HG03175 (cell line): ENCODE results near the gene KCNK4.
A peak's percentile ranks its signal among the peaks of the same experiment; 100 is the strongest.

Experiments
- ATAC-seq: cut with Tn5 transposase; IDR thresholded peaks from one replicate; pipeline ENCODE4 v1.9.1; 2021; ENCODE audit warnings: mild to moderate bottlenecking, moderate library complexity; ENCODE audit not compliant: unreplicated experiment

Gene KCNK4

DNA sequence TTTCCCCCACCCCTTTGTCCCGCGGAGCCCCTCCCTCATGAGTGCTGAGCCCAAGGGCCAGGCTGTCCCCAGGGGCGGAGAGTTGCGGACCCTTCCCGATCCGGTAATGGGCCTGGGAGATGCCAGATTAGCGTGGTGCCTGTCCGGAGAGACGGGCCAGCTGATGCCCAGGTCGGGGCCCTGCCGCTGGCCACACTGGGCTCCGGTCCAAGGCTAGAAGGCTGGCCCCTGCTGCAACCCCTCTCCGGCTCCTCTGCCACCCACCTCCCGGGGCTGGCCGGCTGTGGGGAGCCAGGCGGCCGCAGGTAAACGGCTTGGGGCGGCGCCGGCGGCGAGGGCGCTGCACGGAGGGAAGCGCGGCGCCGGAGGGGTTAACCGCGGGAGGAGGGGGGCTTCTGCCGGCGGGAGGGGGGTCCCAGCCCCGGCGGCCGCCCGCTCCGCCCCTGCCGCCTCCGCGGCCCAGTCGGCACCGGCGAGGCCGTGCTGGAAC lies at the start of gene KCNK4:
TSS of gene KCNK4 (plus strand) at position 41 of the 490 bp plus-strand sequence. CDS start 1,717 bp downstream, outside the sequence.
- no peak for ATAC-seq

DNA sequence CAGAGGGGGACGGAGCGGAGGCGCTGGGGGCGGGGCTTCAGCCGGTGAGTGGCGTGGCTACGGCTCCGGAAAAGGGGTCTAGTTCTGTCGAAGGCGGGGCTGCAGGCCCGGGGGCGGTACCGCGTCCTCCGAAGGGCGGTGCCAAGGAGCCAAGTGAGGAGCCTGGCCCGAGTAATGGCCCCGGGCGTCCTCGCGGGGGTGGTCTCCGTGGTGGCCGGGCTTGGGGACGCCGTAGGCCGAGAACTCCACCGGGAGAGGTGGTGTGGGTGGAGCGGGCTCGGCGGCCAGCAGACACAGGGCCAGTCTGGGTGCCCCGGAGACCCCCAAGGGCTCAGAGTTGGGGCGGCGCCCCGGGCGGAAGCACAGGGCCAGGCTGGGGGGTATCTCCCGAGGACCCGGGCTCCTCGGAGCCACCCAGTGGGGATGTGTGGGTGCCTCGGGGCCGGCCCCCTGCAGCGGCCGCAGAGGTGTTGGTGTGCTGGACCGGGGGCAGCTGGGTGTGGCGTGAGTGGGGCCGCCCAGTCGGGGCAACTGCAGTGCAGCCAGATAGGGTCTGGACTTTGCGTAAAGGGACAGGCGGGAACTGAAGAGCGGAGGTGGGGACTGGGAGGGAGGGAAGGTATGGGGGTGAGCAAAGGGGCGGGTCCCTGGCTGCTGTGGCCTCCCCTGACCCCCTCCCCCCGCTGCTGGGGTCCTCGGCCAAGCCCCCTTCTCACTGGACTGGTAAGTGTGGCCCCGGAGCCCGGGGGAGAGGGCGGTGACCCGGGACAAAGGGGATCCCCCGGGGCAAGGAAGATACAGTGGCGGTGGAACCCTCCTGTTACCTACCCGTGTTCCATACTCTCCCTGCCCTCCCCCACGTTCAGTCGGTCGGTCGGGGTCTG lies 49.4 kb upstream of the KCNK4 start:
- ATAC-seq: peak; percentile 4

DNA sequence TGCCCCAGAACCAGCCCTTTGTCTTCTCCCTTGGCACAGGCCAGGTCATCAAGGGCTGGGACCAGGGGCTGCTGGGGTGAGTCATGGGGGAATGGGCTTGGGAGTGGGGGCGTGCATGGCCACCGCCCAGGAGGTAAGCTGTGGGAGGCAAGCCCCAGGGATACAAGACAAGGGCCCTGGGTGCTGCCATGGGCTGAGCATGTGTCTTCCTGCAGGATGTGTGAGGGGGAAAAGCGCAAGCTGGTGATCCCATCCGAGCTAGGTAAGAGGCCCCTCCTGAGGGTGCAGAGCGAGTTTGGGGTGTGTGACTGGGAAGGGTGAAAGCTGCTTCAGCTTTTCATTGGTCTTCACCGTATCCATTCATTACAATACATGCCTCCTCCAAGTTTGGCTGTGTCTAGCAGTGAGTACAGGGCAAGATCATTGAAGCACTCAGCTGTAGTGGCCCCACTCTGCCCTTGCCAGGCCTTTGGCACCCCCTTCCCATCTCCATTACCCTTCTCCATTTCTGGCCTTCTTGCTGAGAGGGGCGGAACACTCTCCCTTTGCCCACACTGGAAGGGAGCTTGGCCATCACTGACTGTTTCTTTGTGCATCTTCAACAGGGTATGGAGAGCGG lies 47.8 kb upstream of the KCNK4 start:
- no peak for ATAC-seq

DNA sequence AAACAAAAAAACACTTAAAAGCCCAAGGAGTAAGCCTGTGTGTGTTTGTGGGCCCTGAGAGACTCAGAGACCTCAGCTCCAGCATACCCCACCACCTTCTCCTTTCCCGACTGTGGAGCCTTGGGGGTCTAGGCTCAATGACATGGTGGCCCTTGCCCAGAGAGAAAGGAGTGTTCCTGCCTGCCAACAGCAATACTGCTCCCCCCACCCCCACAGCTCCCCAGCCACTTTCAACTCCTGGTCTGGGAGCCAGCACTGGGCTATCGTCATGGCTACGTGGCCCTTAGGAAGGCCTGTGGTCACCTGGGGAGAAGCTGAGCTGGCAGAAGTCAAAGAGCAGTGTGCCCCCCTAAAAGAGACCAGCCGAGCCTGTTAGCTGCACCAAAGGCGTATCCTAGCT lies 47.0 kb upstream of the KCNK4 start:
- no peak for ATAC-seq

DNA sequence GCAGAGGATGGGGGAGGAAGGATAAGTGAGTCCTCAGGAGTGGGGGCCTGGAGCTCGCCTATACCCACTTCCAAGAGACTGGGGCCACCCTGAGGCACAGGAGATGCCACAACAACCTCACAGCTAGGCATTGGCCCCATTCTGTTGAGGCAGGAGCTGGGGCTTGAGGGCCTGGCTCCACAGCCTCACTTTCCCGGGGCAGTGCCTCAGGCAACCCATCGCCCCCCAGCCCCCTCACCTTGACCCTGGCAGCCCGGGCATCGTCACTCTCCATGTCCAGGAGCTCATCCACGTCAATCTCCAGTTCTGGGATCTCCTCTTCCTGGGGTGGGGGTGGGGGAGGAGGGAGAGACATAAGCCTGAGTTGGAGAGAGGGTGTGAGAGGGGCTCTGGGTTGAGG lies 46.1 kb upstream of the KCNK4 start:
- no peak for ATAC-seq

DNA sequence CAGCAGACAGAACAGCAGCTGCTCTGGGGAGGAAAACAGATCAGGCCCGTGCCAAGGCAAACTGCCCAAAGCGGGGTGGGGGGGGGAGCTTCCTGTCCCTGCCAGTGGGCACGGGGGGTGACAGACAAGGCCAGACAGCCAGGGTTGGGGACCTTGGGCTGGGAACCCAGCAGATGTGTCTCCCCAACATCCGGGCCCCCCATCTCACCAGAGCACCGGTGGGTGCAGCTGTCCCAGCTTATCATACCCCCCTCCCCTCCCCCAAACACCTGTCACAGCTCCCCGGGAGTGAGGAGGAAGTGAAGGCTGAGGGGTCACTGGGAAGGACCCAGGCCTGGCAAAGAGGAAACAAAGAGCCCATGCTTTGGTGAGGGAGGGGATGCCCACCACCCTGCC lies 45.7 kb upstream of the KCNK4 start:
- no peak for ATAC-seq

DNA sequence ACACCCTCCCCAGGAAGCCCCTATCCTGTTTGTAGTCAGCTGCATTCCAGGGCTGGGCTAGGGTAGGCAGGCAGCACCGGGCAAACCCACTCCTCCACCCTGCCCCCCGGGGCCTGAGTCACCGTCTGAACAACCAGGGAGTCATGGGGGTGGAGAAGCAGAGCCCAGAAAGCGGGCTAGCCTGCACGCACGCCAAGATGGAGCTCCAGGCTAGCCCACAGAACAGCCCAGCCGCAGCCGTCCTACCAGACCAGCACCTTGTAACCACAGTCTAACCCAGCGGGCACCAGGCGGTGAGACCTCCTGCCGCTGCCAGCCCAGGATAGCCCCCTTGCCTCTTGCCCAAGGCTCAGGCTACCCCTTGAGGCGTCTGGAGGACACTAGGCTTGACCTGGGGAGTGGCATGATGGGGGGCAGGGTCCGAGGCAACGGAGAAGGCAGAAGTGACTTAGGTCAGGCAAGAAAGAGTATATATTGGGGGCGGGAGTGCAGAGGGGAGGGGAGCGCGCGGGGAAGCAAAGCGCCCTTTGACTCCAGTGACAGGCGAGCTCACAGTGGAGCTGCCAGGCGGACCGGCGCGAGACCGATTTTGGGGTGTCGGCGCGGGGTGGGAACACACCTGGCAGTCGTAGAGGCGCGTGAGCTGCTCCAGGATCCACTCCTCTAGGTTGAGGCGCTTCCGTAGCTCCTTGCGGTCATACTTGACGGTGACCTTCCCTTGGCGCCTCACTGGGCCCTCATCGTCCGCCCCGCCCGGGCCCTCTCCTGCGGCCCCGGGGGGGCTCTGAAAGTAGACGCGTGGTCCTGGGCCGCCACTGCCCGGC lies 45.1 kb upstream of the KCNK4 start:
- ATAC-seq: no peak

DNA sequence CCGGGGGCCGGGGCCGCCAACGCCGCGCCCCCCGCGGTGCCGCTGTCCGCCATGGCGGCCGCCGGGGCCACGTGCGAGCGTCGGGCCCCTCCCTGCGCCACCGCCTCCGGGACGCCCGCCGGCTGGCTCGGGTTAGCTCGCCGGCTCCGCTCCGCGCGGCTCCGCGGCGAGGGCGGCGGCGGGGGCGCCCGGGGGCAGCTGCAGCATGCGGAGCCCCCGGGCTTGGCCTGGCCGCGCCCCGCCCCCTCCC lies 44.6 kb upstream of the KCNK4 start:
- ATAC-seq: peak; percentile 9

DNA sequence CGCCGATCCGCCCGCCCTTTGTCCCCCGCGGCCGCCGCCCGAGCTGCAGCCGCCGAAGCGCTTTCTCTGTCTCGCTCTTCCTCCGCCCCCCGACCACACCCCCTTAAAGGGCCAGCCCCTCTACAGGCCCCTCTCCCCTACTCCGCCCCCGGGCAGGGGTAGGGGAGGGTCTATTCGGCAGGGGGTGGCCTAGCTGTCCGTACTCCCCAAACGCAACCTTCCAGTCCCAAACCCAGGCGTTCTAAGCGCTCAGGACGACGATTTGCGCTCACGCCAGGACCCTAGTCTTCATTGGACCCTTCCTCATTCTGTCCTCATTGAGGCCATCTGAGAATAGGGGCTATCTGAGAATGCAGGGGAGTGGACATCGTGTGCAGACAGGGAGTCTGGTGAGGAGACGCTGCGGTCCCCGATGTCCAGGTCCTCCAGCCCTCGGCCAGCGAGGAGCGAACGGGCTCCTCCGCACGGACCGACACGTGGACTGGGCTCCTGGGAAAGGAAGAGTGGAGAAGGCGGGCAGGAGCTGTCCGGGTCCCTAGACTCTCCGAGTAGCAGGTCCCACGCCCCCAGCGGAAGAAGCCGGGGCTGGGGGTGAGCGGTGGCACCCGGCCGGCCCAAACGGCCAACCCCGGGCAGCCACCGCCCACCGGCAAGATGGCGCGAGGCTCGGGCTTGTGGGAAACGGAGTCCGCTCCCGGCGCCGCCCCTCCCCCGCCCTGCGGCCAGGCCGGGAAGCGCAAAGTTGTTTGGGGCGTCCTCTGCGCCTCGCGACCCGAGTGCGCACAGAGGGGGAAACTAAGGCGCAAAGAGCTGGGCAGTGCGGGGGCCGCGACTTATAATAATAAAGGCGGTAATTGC lies 44.0 kb upstream of the KCNK4 start, which contains the start of gene PPP1R14B:
TSS of gene PPP1R14B (minus strand) at position 73 of the 858 bp plus-strand sequence. CDS start 270 bp downstream, outside the sequence.
- ATAC-seq: peak; percentile 35

DNA sequence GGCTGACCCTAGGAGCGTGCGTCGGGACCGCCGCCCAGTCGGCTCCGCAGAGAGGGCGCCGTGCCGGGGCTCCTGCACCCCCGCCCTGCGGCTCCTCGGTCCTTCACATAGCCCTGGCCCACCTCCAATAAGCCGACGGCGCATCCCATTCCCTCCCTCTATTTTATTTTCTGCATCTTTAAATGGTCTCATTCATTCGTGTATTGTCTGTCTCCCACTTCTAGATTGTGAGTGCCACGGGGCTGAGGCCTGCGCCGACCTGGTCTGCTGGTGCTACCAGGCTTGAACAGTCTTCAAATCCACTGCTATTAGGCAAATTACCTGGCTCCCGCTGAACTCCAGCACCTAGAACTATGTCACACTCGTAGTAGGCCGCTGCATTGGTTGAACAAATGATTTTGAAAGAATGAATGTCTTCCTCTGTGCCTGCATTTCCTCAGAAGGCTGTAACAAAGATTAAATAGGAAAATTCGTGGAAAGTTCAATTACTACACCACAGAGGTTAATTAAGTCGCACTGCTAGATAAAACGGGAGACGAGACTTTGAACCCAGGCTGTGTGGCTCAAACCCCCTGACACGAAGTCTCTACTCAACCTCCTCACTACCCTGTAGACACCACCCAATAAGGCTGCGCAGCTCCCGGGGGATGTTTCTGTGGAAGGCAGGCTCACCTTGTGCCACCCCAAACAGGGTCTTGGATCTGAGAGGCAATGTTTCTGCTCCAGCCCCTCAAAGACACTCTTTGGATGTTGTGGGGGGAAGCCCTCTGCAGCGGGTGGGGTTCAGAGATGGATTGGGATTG lies 43.2 kb upstream of the KCNK4 start:
- ATAC-seq: no peak

DNA sequence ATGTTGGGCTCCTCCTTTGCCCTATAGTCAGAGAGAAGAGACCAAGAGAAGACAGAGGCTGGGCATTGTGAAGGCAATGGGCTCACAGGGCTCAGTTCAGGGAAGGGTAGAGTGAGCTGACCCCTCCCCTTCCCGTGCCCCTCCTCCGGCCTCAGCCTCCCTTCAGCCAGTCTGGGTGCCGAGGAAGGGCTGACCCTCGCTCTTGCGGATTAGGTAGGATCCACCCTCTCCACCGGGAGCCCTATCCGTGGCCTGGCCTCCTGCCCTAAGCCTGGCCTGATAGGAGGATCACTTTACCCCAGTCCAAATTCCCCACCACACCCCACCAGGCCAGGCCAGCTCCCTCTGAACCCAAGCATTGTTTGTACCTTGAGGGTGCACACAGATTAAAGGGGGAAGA lies 42.5 kb upstream of the KCNK4 start:
- no peak for ATAC-seq

DNA sequence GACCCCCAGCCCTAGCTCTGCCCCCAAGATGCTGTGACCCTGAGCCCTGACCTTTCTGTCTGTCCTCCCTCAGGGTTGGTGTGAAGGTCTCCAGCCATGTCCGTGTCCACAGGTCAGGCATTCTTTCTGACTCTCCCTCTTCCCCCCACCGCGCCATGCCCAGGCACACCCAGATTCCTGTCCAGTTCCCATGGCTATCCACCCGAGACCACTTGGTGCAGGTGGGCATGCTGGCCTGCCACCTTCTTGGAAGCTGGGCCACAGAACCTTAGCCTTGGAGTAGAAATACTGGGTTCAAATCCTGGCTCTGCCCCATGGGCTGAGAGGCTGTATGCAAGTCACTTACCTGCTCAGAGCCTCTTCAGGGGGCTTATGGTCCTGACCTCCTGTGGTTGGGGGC lies 42.1 kb upstream of the KCNK4 start:
- no peak for ATAC-seq

DNA sequence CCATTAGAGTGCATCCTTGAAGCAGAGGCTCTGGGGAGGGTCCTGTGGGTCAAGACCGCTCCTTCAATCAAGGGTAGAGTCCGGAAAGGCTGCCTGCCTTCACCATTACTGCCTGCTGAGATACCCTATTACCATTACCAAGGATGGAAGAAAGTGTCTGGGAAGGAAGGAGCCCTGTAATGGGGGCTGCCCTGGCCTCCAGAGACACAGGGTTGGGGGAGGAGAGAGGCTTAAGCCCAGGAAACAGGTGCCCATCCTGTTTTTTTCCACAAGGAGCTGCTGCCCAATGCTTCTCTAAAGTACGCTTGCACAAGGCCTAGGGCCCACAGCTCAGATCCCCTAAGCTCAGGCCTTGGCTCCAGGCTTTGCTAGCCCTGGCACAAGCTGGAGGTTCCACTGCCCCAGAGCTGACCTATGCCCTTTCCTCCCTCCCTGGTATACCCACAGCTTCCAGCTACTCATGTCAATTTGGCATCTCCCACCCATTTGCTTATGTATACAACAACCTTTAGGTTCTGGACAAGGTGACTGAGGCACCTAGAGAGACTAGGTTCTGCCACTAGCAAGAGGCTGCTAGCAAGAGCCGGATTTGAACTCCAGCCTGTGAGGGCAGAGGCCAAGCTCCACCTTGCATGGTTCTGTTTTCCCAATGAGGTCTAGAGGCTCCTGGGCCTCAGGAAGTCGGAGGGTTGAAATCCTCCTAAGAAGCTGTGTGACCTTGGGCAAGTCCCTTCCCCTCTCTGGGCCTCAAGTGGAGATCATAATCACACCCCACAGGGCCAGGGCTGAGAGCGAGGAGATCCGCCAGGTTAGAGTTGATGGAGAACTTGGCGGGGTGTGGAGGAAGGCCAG lies 41.3 kb upstream of the KCNK4 start:
- no peak for ATAC-seq

DNA sequence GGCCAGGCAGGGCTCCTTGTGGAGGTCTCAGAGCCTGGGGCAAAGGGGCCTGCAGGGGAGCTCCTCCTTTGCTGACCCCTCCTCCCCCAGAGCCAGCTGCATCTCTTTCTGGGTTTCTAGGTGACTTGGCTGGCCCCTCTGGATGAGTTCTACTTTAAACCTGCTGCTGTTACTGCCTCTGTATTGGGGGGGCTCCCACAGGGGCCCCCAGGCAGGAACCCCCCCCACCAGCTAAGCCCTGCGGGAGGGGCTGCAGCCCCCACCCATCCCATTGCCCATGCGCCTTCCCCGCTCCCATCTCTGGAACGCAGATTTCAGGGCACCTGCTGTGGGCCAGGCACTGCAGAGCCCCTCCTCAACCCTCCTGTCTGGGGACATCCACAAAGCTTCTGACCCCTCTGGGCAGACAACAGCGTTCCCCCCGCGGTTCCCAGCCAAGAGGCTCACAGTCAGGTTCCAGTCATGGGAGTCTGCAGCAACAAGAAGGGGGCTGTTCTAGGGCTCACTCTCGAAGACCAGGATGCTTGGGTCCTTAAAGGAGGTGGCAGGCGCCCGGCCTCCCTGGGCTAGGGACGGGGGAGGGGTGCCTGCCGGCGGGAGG lies 40.6 kb upstream of the KCNK4 start:
- no peak for ATAC-seq

DNA sequence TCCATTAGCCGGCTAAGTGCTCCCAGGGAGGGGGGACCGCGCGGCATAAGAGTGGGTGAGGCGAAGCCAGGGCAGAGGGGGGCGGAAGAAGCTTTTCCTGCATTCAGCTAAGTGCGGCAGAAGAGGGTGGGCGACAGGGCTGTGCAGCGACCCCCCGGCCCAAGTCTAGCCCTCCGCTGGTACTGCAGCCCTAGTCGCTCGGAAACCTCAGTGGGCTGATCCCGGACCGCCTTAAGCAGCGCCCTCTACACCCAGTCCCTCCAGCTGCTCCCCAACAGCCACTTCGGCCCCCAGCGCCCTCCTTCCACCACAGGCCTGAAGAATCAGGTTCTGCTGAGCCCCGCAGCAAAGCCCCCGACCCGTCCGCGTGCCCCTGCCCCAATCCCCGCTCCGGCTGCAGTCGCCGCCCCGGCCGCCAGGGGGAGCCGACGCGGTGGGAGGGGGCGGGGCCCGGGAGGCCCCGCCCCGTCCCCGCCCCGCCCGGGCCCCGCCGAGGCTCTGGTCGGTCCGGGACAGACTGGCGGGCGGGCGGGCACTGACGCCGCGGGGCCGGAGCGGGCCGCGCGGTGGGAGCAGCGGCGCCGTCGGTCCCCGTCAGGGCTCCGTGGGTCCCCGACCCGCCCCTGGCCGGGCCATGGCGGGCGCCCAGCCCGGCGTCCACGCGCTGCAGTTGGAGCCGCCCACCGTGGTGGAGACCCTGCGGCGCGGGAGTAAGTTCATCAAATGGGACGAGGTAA lies 39.9 kb upstream of the KCNK4 start, which contains the start of gene PLCB3:
TSS of gene PLCB3 (plus strand) at position 515 of the 737 bp plus-strand sequence. CDS start at position 635, 120 bp downstream.
- ATAC-seq: peak; percentile 38

DNA sequence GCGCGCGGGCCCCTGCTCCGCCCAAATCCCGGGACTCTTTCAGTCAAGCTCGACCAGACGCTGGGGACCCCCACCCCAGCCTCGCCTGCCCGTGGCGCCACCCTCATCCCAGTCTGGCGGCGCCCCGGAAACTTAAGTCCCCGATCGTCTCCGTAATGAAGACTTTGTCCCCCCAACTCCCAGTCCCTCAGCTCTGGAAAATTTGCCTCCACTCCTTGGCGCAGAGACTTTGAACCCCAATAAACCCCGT lies 39.4 kb upstream of the KCNK4 start:
- ATAC-seq: no peak

DNA sequence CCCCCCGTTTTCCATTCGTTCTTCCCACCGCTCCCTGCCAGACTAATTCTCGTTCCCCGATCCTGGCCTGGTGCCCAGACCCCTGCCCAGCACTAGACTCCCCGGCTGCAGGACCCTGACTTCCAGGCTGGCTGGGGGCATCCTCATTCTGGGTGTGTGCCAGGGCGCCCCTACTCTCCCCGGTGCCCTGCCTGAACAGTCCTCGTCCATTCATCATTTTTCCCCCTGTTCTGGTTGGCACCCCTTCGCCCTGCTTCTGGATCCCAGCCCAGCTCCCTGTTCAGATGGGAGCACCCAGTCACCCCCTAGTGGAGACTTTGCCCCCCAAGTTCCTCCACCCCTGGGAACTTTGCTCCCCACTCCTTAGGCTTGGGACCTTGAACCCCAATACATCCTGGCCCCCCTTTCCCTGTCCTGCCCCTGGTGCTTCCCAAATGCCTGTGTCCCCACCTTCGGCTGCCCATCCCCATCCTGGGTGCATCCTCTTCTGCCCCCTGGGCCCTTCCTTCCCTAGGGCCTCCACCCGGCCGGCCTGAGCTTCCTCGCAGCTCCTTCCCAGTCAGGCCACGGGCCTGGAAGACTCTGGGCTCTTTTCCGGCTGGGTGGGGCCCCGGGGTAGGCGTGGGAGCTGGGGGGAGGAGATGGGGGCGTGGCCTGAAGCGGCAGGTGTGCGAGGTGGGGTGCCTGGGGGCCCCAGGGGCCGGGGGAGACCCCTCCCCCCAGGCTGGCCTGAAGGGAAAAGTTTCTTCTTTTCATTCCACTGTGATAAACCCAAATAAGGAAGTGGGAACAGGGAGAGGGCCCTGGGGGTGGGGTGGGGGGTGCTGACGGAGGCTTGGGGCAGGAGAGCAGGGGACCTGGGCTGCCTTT lies 38.9 kb upstream of the KCNK4 start:
- ATAC-seq: no peak
